Prostate gland (tissue), 2 donors: ENCODE data around the gene RIMS3.

Experiments used
- POLR2A ChIP-seq: fragments of 450-650 bp; IDR thresholded peaks from one replicate; pipeline ENCODE4 v1.6.1; 2016; ENCODE audit warnings: antibody characterized with exemption, mild to moderate bottlenecking
- TF ChIP-seq, protein P1 (sequence below), 4 experiments: fragments of 200-600 bp in 2 of 4; fragments of 450-650 bp in 2 of 4; sonication (generic) in 2 of 4; IDR thresholded peaks; 1 replicate in 3 of 4; 2 replicates in 1 of 4; pipeline ENCODE4 v1.5.1; 2016 to 2019; ENCODE audit warnings: antibody characterized with exemption in 4 of 4, mild to moderate bottlenecking in 2 of 4, moderate library complexity in 2 of 4

- TF ChIP-seq POLR2A = no peak
- TF ChIP-seq, protein P1, sequence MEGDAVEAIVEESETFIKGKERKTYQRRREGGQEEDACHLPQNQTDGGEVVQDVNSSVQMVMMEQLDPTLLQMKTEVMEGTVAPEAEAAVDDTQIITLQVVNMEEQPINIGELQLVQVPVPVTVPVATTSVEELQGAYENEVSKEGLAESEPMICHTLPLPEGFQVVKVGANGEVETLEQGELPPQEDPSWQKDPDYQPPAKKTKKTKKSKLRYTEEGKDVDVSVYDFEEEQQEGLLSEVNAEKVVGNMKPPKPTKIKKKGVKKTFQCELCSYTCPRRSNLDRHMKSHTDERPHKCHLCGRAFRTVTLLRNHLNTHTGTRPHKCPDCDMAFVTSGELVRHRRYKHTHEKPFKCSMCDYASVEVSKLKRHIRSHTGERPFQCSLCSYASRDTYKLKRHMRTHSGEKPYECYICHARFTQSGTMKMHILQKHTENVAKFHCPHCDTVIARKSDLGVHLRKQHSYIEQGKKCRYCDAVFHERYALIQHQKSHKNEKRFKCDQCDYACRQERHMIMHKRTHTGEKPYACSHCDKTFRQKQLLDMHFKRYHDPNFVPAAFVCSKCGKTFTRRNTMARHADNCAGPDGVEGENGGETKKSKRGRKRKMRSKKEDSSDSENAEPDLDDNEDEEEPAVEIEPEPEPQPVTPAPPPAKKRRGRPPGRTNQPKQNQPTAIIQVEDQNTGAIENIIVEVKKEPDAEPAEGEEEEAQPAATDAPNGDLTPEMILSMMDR (IDR thresholded peaks at IDR 0.05) = no peak
Measured at GRCh38 chr1:40684669-40685068, 19.2 kb upstream of the RIMS3 start.
